Body of pancreas (tissue), 4 donors: Measurements from ENCODE around the gene KRT76.

Experiments
- CTCF ChIP-seq, 7 experiments: fragments of 450-650 bp in 4 of 7; fragments of 200-600 bp in 3 of 7; sonication (generic) in 3 of 7; IDR thresholded peaks; one replicate each; pipeline ENCODE4 v1.5.1; 2016 to 2019; ENCODE audit warnings: antibody characterized with exemption in 7 of 7
- POLR2A ChIP-seq, 3 donors: fragments of 450-650 bp; IDR thresholded peaks; one replicate each; pipeline ENCODE4 v1.6.1; 2016; ENCODE audit warnings: antibody characterized with exemption in 3 of 3, mild to moderate bottlenecking in 2 of 3

DNA sequence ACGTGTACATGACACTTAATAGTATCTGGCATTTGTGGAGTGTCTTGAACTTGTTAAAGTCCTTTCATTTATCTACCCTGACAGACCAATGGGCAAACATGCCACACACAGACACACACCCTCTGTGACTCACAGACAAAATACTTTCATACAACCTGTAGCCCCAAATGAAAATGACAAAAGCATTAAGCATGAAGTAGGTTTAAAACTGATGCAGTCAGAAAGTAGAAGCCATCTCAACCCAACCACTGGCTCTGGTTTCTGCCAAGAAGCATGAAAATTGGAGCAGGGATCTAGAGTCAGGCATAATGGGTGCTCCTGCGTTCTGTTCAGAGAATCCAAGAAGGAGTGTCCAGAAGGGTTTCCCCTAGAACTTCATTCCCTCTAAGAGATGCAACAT is 50.7 kb downstream of the KRT76 start:
- TF ChIP-seq CTCF (IDR thresholded peaks at IDR 0.05) = no peak
- no peak for TF ChIP-seq POLR2A (IDR thresholded peaks at IDR 0.05)
